ENCODE data around the gene CDPF1. TPM values are rescaled to one million over a fixed set of nuclear protein-coding genes. Genes with fewer than 3 reads are reported as not detected.

CDPF1 gene
- total RNA-seq, 4 donors from 2014 or later: 1.5 to 12.7 (median 4.5) TPM

DNA sequence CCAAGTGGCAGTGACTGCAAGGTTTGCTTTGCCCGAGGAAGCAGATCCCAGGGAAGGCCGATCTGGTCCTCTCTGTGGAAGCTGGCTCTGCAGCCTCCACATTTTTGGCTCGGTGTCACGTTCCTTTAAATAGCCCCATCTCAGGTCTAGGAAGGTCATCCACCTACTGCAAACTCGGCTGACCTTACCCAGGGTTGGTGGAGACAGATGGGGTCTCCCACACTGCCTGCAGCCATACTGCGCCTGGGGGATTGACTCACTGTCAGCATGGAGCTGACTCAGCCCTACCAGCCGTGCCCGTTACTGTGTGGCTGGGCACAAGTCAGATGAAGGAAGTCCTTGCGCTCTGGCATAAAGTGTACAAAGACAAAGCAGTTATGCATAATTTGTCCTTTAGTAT lies 16.9 kb downstream of the CDPF1 start:
- no peak overlapping the region for H3K27ac ChIP-seq
- no peak for DNase-seq
- intact Hi-C loops (cut with DNase I; ENCODE audit: low total_unique reads): no loop called here
- H3K4me3 ChIP-seq: no peak overlapping the region
- H3K36me3 ChIP-seq: no peaks in the 10 kb centered on the region
- no peak for TF ChIP-seq POLR2A (IDR thresholded peaks at IDR 0.05)
- TF ChIP-seq, protein P1, sequence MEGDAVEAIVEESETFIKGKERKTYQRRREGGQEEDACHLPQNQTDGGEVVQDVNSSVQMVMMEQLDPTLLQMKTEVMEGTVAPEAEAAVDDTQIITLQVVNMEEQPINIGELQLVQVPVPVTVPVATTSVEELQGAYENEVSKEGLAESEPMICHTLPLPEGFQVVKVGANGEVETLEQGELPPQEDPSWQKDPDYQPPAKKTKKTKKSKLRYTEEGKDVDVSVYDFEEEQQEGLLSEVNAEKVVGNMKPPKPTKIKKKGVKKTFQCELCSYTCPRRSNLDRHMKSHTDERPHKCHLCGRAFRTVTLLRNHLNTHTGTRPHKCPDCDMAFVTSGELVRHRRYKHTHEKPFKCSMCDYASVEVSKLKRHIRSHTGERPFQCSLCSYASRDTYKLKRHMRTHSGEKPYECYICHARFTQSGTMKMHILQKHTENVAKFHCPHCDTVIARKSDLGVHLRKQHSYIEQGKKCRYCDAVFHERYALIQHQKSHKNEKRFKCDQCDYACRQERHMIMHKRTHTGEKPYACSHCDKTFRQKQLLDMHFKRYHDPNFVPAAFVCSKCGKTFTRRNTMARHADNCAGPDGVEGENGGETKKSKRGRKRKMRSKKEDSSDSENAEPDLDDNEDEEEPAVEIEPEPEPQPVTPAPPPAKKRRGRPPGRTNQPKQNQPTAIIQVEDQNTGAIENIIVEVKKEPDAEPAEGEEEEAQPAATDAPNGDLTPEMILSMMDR (IDR thresholded peaks at IDR 0.05): no peak
- H3K4me1 ChIP-seq: no peaks in the 10 kb centered on the region
- no peaks in the 10 kb centered on the region for H3K9me3 ChIP-seq
- no peaks in the 10 kb centered on the region for H3K27me3 ChIP-seq

DNA sequence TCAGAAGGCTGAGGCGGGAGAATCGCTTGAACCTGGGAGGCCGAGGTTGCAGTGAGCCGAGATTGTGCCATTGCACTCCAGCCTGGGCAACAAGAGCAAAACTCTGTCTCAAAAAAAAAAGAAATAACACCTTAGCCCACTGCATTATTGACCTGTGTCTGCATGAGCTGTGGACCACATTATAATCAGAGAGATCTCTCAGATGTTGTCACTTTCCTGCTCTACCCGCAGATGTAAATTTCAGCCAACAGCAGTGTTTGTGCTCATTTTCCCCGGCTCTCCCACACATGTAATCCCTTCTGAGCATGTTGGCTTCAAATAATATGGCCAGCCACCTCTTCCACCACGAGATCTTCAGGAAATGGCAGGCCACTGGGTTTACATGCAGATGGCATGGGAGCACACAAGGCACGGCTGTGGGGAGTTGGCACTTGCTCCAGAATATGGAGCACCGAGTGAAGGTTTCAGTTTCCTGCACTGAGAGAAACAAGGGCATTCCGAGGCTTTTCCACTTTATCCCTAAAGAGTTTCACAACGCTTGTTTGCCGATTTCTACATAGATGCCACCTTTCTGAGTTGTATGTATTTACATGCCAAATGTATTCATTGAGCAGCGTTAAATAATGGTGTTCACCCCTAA lies 19.7 kb downstream of the CDPF1 start:
- DNase-seq: no peak
- Histone ChIP-seq H3K4me3 (no peak overlapping the region), H3K36me3 (no peaks in the 10 kb centered on the region), H3K27me3 (no peaks in the 10 kb centered on the region), H3K27ac (no peak overlapping the region), H3K9me3 (no peaks in the 10 kb centered on the region), H3K4me1 (no peaks in the 10 kb centered on the region)
- no peak for TF ChIP-seq POLR2A (IDR thresholded peaks at IDR 0.05)
- TF ChIP-seq, protein P1 (IDR thresholded peaks at IDR 0.05): no peak
- intact Hi-C loops (cut with DNase I; ENCODE audit: low total_unique reads): no loop called here

DNA sequence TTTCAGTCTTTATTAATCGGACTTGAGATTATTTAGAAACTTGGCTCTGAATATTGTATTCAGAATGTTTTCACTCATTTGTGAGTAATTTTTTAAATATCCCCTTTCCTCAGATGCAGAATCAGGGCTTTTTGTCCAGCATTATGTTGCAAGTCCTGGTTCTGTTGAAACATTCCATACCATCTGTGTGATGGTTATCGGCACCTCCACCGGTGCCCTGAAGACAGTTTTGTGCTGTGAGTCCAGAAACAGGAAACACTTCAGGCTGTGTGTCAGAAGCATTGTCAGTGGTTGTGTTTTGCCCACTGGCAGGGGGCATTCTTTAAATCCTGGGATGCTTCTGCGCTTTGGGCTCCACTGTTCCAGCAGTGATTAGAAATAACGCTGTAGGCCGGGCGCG lies 20.4 kb downstream of the CDPF1 start:
- TF ChIP-seq POLR2A (IDR thresholded peaks at IDR 0.05): no peak
- TF ChIP-seq, protein P1 (IDR thresholded peaks at IDR 0.05): no peak
- intact Hi-C loops (cut with DNase I; ENCODE audit: low total_unique reads): no loop called here
- H3K27ac ChIP-seq: no peak overlapping the region
- no peak for DNase-seq
- H3K4me1 ChIP-seq: no peaks in the 10 kb centered on the region
- no peaks in the 10 kb centered on the region for H3K9me3 ChIP-seq
- no peak overlapping the region for H3K4me3 ChIP-seq
- no peaks in the 10 kb centered on the region for H3K27me3 ChIP-seq
- no peaks in the 10 kb centered on the region for H3K36me3 ChIP-seq

DNA sequence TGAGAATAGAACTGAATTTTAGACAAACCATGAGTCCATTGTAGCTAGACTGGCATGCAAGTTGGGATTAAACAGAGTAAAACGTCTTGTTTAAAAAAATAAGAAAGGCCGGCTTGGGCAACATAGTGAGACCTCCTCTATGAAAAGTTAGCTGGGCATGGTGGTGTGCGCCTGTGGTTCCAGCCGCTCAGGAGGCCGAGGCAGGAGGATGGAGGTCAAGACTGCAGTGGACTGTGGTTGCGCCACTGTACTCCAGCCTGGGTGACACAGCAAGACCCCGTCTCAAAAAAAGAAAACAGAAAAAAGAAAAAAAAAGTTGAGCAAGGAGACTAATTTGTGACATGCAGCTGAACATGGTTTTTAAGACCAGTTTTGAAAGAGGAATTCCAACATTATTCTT lies 23.5 kb downstream of the CDPF1 start:
- H3K27me3 ChIP-seq: no peaks in the 10 kb centered on the region

DNA sequence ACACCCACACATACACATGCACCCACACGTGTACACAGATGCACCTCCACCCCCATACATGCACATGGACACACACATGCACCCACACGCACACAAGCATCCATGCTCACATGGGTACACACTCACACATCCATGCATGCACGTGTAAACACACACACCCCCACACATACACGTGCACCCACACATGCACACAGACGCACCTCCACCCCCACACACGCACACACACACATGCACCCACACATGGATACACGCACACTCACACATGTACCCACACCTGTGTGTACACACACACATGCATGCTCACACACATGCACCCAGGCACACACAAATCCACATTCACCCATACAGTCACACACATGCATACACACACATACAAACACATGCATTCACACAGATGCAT lies 24.5 kb downstream of the CDPF1 start:
- TF ChIP-seq, protein P1 (IDR thresholded peaks at IDR 0.05): no peak
- TF ChIP-seq POLR2A (IDR thresholded peaks at IDR 0.05): no peak
- no peaks in the 10 kb centered on the region for H3K36me3 ChIP-seq
- H3K4me3 ChIP-seq: no peak overlapping the region
- intact Hi-C loops (cut with DNase I; ENCODE audit: low total_unique reads): no loop called here
- H3K4me1 ChIP-seq: no peaks in the 10 kb centered on the region
- DNase-seq: no peak
- H3K27ac ChIP-seq: no peak overlapping the region
- H3K9me3 ChIP-seq: no peaks in the 10 kb centered on the region
- no peaks in the 10 kb centered on the region for H3K27me3 ChIP-seq

More for the DNA sequence above, 23.5 kb downstream of the CDPF1 start:
- Histone ChIP-seq H3K4me3 (no peak overlapping the region), H3K9me3 (no peaks in the 10 kb centered on the region), H3K27ac (no peak overlapping the region), H3K4me1 (no peaks in the 10 kb centered on the region), H3K36me3 (no peaks in the 10 kb centered on the region)
- TF ChIP-seq, protein P1 (IDR thresholded peaks at IDR 0.05): no peak
- TF ChIP-seq POLR2A (IDR thresholded peaks at IDR 0.05): no peak
- DNase-seq: no peak
- intact Hi-C loops (cut with DNase I; ENCODE audit: low total_unique reads): no loop called here
